ENCODE data around the gene FAM83D. TPM values are rescaled to one million over a fixed set of nuclear protein-coding genes. Genes with fewer than 3 reads are reported as not detected.

The FAM83D gene
- total RNA-seq, 4 donors from 2014 or later, result 3.9 to 15.8 (median 11.6) TPM

DNA sequence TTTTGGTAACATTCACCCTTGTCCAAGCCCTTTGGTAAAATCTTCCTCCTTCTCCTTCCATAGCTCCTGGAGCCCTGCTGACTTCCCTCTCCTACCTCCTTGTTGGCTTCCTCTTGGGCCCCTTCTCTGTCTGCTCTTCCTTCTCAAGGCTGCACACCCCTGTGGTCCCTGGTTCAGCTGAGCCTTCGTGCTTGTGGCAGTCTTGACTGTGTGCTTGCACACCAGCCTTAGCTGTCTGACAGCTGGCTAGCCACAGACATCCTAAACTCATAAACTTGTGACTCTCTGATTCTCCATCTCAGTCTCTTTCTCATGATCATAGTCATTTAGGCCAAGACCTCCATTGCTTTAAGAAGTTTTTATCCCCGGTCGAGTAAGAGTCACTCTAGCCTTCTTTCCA lies 73.0 kb downstream of the FAM83D start:
- WGBS, result 91% methylated on average over 3 of the region's 3 CpGs
- Histone ChIP-seq H3K27me3 (no peaks in the 10 kb centered on the region), H3K9me3 (no peaks in the 10 kb centered on the region), H3K27ac (no peak overlapping the region), H3K36me3 (peaks cover 86% of the 10 kb centered on the region), H3K4me1 (no peaks in the 10 kb centered on the region), H3K4me3 (no peak overlapping the region)
- no peak for DNase-seq (ENCODE audit: low spot score in 2 of 2)
- TF ChIP-seq POLR2AphosphoS5 (IDR thresholded peaks at IDR 0.05) (no peak), POLR2A (IDR thresholded peaks at IDR 0.05) (no peak), EP300 (IDR thresholded peaks at IDR 0.05) (no peak)
- TF ChIP-seq, protein P1, sequence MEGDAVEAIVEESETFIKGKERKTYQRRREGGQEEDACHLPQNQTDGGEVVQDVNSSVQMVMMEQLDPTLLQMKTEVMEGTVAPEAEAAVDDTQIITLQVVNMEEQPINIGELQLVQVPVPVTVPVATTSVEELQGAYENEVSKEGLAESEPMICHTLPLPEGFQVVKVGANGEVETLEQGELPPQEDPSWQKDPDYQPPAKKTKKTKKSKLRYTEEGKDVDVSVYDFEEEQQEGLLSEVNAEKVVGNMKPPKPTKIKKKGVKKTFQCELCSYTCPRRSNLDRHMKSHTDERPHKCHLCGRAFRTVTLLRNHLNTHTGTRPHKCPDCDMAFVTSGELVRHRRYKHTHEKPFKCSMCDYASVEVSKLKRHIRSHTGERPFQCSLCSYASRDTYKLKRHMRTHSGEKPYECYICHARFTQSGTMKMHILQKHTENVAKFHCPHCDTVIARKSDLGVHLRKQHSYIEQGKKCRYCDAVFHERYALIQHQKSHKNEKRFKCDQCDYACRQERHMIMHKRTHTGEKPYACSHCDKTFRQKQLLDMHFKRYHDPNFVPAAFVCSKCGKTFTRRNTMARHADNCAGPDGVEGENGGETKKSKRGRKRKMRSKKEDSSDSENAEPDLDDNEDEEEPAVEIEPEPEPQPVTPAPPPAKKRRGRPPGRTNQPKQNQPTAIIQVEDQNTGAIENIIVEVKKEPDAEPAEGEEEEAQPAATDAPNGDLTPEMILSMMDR (IDR thresholded peaks at IDR 0.05), result no peak

DNA sequence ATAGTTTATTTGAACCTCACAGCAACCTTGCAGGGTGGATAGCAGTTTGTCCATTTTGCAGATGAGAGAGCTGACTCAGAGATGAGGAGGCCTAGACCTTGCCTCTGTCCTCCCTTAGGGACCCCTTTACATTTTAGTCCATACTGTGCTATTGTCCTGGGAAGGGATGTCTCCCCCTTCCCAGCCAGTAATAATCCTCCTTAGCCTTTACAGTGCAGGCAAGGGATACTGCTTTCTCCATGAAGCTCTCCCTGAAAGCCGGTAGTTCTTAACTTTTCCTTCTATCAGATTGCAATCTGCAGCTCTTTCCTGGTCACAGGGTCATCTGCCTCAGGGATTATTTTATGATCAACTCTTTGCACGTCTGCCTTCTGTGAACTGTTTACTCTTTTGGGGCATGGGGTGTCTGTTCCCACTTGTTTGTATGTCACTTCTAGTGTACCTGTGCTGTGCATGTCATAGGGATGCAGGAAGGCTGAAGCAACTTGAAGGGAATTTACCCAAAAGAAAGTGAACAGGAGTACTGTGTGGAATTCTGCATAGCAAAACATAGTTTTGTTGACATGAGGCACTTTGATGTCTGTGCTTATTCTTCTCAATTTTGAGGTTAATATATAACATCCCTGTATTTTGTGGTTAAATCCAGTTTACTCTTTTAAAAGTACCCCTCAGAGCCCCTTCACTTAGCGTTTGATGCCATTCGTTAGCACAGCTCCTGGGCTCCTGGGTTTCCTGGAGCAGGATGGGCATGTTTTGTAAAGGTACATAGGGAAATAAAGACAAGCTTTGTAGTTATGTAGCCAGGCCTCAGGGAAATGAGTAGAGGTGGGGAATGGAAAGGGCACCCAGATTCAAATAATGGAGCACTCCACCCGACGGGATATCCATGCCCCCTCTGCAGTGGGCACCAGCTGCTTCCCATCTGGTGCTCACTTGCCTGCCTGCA lies 74.0 kb downstream of the FAM83D start:
- Histone ChIP-seq H3K9me3 (no peaks in the 10 kb centered on the region), H3K4me3 (no peak overlapping the region), H3K27ac (no peak overlapping the region), H3K27me3 (no peaks in the 10 kb centered on the region), H3K36me3 (peaks cover 82% of the 10 kb centered on the region), H3K4me1 (peaks cover 7% of the 10 kb centered on the region)
- no peak for DNase-seq (ENCODE audit: low spot score in 2 of 2)
- TF ChIP-seq EP300 (IDR thresholded peaks at IDR 0.05) (no peak), POLR2AphosphoS5 (IDR thresholded peaks at IDR 0.05) (no peak), POLR2A (IDR thresholded peaks at IDR 0.05) (no peak)
- TF ChIP-seq, protein P1 (IDR thresholded peaks at IDR 0.05), result no peak
- 86% methylated on average over 6 of the region's 6 CpGs for WGBS

Other genes starting within 250 kb of the FAM83D start
- not detected for gene SLC32A1, start 201.9 kb upstream of the FAM83D start, total RNA-seq
- 10 to 100 TPM in 3 of 4 donors, 1 to 10 TPM in 1; 8.9 to 15.0 (median 12.2) TPM for gene ACTR5, start 178.0 kb upstream of the FAM83D start, total RNA-seq
- gene PPP1R16B, start 120.7 kb upstream of the FAM83D start, total RNA-seq, result 1 to 10 TPM in 3 of 4 donors, under 1 TPM in 1; 0.87 to 5.6 (median 3.6) TPM
- gene DHX35, start 35.9 kb downstream of the FAM83D start, total RNA-seq, result 10 to 100 TPM in 2 of 4 donors, 1 to 10 TPM in 2; 8.4 to 22.9 (median 11.9) TPM